SK-N-SH treated with all-trans-retinoic acid at 6 μM for 48 hours (cell line): ENCODE measurements around the gene CROCC2.

Experiments used
- ATAC-seq: fragments of 200-7000 bp; cut with Tn5 transposase; 3 replicates; pipeline ENCODE4 v1.9.1; 2020; ENCODE audit warnings: mild to moderate bottlenecking, moderate library complexity
- ARNTL ChIP-seq: fragments of 450-650 bp; formaldehyde crosslinking; IDR thresholded peaks from 2 replicates; pipeline ENCODE4 v1.5.0; 2020; ENCODE audit warnings: low read depth, mild to moderate bottlenecking, moderate library complexity, borderline replicate concordance
- CSDC2 ChIP-seq: fragments of 250-450 bp; sonication (Bioruptor Pico); IDR thresholded peaks from 2 replicates; pipeline ENCODE4 v1.5.0; 2020; ENCODE audit warnings: mild to moderate bottlenecking, moderate library complexity
- CSRNP3 ChIP-seq: fragments of 250-450 bp; sonication (Bioruptor Pico); IDR thresholded peaks from 2 replicates; pipeline ENCODE4 v1.5.1; 2021; ENCODE audit warnings: mild to moderate bottlenecking, moderate library complexity
- ESRRG ChIP-seq: fragments of 250-450 bp; sonication (Bioruptor Pico); IDR thresholded peaks from 2 replicates; pipeline ENCODE4 v1.6.1; 2021; ENCODE audit warnings: mild to moderate bottlenecking
- GLIS3 ChIP-seq: fragments of 250-450 bp; sonication (Bioruptor Pico); IDR thresholded peaks from 2 replicates; pipeline ENCODE4 v1.5.0; 2020; ENCODE audit warnings: mild to moderate bottlenecking, moderate library complexity
- ISL1 ChIP-seq: fragments of 250-450 bp; sonication (Bioruptor Pico); IDR thresholded peaks from 2 replicates; pipeline ENCODE4 v2.1.2; 2022; ENCODE audit warnings: mild to moderate bottlenecking, moderate library complexity
- OSR1 ChIP-seq: fragments of 250-450 bp; sonication (Bioruptor Pico); IDR thresholded peaks from 2 replicates; pipeline ENCODE4 v1.8.0; 2022; ENCODE audit warnings: moderate library complexity, mild to moderate bottlenecking, inconsistent platforms
- PATZ1 ChIP-seq: fragments of 250-450 bp; sonication (Bioruptor Pico); IDR thresholded peaks from 2 replicates; pipeline ENCODE4 v1.8.0; 2020; ENCODE audit warnings: mild to moderate bottlenecking, moderate library complexity, borderline replicate concordance
- POU6F1 ChIP-seq: fragments of 250-450 bp; sonication (Bioruptor Pico); IDR thresholded peaks from 2 replicates; pipeline ENCODE4 v1.8.0; 2021; ENCODE audit warnings: low read depth, mild to moderate bottlenecking, moderate library complexity, borderline replicate concordance
- PPARA ChIP-seq: fragments of 250-450 bp; sonication (Bioruptor Pico); IDR thresholded peaks from 2 replicates; pipeline ENCODE4 v1.5.0; 2020; ENCODE audit warnings: mild to moderate bottlenecking, borderline replicate concordance
- SNAI2 ChIP-seq: fragments of 250-450 bp; sonication (Bioruptor Pico); IDR thresholded peaks from 2 replicates; pipeline ENCODE4 v1.5.0; 2020; ENCODE audit warnings: mild to moderate bottlenecking, moderate library complexity
- TOX ChIP-seq: fragments of 250-450 bp; sonication (Bioruptor Pico); IDR thresholded peaks from 2 replicates; pipeline ENCODE4 v1.8.0; 2021; ENCODE audit warnings: mild to moderate bottlenecking, moderate library complexity, borderline replicate concordance
- ZFP3 ChIP-seq: fragments of 250-450 bp; sonication (Bioruptor Pico); IDR thresholded peaks from 2 replicates; pipeline ENCODE4 v1.5.0; 2020; ENCODE audit warnings: mild to moderate bottlenecking, moderate library complexity
- ZNF70 ChIP-seq: fragments of 450-650 bp; formaldehyde crosslinking; IDR thresholded peaks from 2 replicates; pipeline ENCODE4 v1.5.0; 2020; ENCODE audit warnings: mild to moderate bottlenecking, moderate library complexity
- ZNF8 ChIP-seq: fragments of 450-650 bp; formaldehyde crosslinking; IDR thresholded peaks from 2 replicates; pipeline ENCODE4 v1.5.0; 2020; ENCODE audit warnings: mild to moderate bottlenecking, moderate library complexity
- TF ChIP-seq, protein P1 (sequence below): fragments of 250-450 bp; sonication (Bioruptor Pico); IDR thresholded peaks from 2 replicates; pipeline ENCODE4 v1.5.1; 2020; ENCODE audit warnings: low read depth, mild to moderate bottlenecking, moderate library complexity
- TF ChIP-seq, protein P2 (sequence below): fragments of 250-450 bp; sonication (Bioruptor Pico); IDR thresholded peaks from 2 replicates; pipeline ENCODE4 v1.5.0; 2020; ENCODE audit warnings: mild to moderate bottlenecking, moderate library complexity

Gene CROCC2

DNA sequence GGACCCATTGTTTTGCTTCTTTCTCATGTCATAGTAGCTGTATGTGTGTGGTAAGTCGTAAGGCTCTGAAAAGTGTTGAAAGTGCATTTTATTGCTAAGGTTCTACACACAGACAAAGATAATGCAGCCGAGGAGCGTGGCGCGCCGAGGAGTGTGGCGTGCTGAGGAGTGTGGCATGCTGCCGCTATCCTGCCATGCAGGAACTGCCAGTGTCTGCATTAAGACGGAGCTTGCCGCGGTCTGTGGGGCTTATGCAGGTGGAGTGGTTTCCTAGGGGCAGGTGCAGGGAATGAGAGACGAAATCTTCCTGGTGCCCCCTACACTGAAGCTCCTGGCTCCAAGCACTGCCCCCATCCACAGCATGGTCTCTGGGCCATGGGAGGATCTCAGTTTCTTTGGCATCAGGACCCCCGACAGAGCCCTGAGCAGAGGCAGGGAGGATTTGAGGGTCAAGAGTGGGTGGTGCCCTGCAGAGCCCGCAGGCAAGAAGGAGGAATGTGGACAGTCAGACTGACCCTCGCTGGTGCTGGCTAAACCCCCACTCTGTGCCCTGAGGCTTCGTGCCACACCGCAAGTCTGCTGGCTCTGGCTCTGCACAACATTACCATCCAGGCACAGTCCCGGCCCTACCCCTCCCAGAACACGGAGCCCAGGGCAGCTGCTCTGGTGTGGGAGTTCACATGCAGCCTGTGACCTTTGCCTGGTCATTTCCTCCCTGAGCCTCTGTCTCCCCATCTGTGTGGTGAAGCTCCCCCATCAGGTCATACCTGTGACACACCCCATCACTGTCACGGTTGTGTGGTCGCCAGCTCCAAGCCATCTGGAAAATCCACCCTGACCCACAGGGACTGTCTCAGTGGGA is 95.5 kb downstream of the CROCC2 start:
- TF ChIP-seq TOX (CRISPR knock-in tag) = no peak
- TF ChIP-seq ZNF8 (CRISPR knock-in tag) = no peak
- no peak for TF ChIP-seq ZFP3
- TF ChIP-seq ARNTL (CRISPR knock-in tag) = no peak
- TF ChIP-seq PATZ1 (CRISPR knock-in tag) = no peak
- TF ChIP-seq GLIS3 (CRISPR knock-in tag) = no peak
- TF ChIP-seq CSDC2 (CRISPR knock-in tag) = no peak
- TF ChIP-seq, protein P1, sequence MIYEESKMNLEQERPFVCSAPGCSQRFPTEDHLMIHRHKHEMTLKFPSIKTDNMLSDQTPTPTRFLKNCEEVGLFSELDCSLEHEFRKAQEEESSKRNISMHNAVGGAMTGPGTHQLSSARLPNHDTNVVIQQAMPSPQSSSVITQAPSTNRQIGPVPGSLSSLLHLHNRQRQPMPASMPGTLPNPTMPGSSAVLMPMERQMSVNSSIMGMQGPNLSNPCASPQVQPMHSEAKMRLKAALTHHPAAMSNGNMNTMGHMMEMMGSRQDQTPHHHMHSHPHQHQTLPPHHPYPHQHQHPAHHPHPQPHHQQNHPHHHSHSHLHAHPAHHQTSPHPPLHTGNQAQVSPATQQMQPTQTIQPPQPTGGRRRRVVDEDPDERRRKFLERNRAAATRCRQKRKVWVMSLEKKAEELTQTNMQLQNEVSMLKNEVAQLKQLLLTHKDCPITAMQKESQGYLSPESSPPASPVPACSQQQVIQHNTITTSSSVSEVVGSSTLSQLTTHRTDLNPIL = no peak
- TF ChIP-seq POU6F1 (CRISPR knock-in tag) = no peak
- no peak for TF ChIP-seq CSRNP3 (CRISPR knock-in tag)
- TF ChIP-seq OSR1 (CRISPR knock-in tag) = no peak
- no peak for TF ChIP-seq ESRRG (CRISPR knock-in tag)
- TF ChIP-seq, protein P2, sequence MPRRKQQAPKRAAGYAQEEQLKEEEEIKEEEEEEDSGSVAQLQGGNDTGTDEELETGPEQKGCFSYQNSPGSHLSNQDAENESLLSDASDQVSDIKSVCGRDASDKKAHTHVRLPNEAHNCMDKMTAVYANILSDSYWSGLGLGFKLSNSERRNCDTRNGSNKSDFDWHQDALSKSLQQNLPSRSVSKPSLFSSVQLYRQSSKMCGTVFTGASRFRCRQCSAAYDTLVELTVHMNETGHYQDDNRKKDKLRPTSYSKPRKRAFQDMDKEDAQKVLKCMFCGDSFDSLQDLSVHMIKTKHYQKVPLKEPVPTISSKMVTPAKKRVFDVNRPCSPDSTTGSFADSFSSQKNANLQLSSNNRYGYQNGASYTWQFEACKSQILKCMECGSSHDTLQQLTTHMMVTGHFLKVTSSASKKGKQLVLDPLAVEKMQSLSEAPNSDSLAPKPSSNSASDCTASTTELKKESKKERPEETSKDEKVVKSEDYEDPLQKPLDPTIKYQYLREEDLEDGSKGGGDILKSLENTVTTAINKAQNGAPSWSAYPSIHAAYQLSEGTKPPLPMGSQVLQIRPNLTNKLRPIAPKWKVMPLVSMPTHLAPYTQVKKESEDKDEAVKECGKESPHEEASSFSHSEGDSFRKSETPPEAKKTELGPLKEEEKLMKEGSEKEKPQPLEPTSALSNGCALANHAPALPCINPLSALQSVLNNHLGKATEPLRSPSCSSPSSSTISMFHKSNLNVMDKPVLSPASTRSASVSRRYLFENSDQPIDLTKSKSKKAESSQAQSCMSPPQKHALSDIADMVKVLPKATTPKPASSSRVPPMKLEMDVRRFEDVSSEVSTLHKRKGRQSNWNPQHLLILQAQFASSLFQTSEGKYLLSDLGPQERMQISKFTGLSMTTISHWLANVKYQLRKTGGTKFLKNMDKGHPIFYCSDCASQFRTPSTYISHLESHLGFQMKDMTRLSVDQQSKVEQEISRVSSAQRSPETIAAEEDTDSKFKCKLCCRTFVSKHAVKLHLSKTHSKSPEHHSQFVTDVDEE (CRISPR knock-in tag) = no peak
- TF ChIP-seq SNAI2 (CRISPR knock-in tag) = no peak
- no peak for TF ChIP-seq PPARA (CRISPR knock-in tag)
- TF ChIP-seq ISL1 (CRISPR knock-in tag) = no peak
- TF ChIP-seq ZNF70 = no peak
- ATAC-seq = no peak

DNA sequence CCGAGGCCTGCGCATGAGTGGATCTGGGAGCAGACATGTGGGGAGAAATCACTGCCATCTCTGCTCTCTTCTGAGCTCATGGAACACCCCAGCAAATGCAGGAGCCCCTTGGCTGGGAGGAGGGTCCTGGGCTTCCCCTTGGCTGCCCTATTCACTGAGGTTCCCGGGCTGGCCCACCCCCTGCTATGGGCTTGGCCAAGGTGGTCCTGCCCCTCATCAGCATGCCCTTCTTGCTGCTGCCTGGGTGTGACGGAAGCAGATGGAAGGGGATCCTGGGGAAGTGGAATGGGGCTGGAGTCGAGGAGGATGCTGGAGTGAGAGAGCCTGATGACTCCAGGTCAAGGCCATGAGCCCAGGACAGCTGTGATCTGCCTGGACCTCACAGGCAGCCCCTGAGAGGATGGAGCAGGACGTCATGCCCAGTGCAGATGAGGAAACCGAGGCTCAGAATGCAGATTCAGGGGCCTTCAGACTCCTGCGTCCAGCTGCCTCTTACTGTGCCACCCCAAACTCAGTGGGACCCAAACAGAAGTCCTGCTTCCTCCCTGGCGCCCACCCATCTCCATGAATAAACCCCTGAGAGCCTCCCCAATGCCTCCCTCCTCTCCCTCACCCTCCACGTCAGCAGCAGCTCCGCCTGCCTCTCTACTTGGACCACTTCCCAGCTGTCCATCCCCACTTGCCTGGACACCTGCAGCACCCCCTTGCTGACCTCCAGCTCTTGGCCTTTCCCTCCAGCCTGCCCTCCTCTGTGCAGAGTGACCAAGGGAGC is 96.3 kb downstream of the CROCC2 start:
- no peak for TF ChIP-seq CSRNP3 (CRISPR knock-in tag)
- TF ChIP-seq, protein P1 = no peak
- ATAC-seq = no peak
